Inferior parietal cortex (tissue), 1 donor: Measurements from ENCODE around the gene LGI4.

ENCODE experiments used
- DNase-seq: peaks from one replicate; pipeline ENCODE4 v3.0.0-alpha.2; 2016; ENCODE audit errors: extremely low spot score

The LGI4 gene

DNA sequence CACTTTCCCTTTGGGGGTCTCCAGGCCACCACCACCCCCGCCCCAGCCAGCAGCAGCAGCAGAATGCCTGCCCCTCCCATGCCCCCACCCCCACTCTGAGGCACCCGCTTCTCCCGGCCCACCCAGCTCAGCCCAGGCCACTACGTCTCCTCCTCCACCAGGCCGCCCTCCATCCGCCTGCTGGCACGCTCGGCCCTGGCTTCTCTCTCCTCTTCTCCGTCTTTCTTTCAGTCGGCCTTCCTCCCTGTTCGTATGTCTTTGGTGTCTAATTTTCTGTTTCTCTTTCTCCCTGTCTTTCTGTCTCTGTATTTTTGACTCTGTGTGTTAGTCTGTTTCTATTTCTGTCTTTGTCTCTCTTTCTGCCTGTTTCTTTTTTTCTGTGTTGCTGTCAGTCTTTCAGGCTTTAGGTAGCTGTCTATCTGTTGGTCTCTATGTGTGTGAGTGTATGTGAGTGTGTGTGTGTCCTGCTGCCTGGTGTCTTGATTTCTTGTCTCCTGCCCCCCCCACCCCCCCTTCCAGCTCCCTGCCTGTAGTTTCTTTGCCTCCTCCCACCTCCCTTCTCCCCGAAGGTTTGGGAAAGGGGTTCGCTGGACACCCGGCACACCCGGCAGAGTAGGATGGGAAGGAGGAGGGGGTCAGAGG lies at the start of gene LGI4:
TSS of gene LGI4 (minus strand) at position 459 of the 642 bp plus-strand sequence. CDS start at position 80, 379 bp downstream.
- no peak for DNase-seq

DNA sequence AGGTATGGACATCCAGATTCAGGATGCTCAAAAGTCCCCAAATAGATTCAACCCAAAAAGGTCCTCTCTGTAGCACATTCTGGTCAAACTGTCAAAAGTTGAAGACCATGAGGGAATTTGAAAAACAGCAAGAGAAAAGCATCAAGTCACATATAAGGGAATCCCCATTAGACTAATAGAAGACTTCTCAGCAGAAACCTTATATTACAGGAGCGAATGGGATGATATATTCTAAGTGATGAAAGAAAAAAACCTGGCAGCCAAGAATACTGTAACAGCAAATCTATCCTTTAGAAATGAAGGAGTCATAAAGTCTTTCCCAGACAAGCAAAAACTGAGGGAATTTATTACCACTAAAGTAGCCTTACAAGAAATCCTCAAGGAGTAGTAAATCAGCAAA lies 49.4 kb upstream of the LGI4 start:
- DNase-seq: no peak

DNA sequence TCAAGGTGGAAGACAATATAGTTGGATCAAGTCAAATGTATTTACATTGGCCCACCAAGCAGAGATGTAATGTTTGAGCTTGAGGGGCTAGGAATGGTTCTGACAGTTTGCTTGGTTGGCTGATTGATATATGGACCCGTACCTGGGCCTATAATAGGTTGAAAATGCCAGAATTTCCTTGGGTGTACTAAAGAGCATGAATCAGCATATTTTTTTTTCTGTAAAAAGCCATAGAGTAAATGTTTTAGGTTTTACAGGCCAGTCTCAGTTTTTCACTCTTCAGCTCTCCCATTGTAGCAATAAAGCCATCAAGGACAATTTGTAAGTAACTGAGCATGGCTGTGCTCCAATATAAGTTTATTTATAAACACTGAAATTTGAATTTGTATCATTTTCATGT lies 46.5 kb upstream of the LGI4 start:
- DNase-seq: no peak

DNA sequence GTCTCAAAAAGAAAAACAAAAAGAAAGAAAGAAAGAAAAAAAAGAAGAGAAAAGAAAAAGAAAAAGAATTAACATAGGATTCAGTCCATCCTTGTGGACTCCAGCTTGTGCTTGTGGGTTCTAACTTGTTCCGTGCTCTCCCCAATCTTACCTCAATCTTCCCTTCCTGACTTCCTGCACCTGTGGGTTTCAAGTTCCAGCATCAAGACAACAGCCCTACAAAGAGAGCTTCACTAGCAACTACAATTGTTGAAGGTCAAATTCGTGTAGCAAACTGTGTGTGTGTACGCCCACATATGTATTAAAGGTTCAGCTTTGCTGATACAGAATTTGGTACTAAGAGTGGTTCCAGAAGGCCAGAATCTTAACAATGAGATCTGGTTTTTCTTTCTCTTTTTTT lies 45.0 kb upstream of the LGI4 start:
- DNase-seq: no peak

DNA sequence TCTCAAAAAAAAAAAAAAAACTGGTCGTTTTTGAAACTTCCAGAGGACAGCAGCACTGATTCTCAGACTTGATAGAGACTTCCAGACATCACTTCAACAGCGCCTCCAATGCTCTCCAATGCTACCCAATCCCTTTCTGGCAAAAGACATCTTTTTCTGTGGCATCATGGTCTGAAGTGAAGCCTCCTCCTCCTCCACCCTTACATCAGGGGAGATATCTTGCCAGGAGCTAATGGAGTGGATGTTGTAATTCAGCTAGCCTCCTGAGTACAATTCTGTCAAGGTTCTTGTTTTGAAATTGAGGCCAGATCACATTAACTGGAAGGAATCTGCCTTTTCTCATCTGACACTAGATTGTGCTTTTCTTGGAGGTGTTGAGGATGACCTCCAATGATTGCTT lies 43.8 kb upstream of the LGI4 start:
- DNase-seq: no peak

DNA sequence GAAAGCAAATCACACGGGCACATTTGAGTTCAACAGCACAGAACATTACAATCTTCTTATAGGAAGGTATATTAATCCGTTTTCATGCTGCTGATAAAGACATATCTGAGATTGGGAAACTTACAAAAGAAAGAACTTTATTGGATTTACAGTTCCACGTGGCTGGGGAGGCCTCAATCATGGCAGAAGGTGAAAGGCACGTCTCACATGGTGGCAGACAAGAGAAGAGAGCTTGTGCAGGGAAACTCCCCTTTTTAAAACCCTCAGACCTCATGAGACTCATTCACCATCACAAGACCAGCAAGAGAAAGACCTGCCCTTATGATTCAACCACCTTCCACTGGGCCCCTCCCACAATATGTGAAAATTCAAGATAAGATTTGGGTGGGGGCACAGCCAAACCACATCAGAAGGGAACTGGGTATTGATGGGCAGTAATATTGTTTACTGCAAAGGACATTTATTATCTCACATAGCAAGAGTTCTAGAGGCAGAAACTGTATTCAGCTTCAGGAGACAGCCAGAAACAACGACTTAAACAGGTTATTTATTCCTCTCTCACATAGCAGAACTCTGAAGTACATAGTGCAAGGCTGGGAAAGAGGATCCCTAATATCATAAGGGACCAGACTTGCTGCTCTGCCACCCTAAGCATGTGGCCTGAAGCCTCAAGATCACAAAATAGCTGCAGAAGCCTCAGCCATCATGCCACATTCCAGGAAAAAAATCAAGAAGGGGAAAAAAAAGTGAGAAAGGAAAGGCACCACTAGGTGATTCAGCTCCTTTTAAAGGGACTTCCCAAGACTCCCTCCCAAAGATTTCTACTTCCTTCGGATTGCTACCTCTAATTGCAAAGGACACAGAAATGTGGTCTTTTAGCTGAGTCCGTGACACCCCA lies 42.8 kb upstream of the LGI4 start:
- no peak for DNase-seq

DNA sequence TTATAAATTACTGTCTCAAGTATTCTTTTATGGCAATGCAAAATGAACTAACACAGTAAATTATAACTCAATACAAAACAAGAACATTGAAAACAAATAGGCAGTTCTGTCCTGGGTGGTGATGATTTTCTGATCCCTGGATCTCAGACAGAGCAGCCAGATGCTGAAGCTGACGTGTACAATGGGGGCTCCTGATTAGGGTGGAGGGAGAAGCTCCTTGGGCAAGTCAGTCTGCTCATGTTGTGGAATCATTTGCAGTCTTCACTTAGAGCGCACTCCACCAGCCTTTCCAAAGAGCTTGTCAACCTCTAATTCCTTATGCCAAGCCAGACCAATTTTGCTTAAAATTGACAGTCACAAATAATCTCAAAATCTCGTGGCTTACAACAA lies 41.3 kb upstream of the LGI4 start:
- no peak for DNase-seq

DNA sequence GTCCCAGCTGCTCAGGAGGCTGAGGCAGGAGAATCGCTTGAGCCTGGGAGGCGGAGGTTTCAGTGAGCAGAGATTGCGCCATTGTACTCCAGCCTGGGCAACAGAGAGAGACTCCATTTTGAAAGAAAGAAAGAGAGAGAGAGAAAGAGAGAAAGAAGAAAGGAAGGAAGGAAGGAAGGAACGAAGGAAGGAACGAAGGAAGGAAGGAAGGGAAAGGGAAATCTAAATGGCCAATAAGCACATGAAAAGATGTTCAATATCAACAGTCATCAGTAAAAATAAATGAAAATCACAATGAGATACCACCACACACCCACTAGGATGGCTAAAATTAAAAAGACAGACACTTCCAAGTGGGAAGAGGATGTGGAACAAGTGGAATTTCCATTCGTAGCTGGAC lies 39.4 kb upstream of the LGI4 start:
- no peak for DNase-seq

DNA sequence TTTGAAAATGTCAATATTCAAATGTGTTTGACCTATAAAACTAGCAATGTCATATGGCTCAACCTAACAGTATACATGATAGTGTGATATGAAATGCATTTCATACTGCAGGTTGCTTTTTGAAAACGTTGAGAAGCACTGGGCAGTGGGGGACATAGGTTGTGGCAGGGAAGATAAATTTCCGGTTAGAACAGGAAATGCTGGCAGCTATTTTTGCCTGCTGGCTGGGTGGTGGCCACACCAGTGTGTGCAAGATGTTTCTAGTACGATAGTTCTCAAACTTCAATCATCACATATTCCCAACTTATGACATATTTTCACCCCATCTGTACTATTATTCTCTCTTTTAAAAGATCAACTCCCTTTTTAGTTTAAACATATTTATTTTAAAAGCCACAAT lies 36.9 kb upstream of the LGI4 start:
- no peak for DNase-seq

DNA sequence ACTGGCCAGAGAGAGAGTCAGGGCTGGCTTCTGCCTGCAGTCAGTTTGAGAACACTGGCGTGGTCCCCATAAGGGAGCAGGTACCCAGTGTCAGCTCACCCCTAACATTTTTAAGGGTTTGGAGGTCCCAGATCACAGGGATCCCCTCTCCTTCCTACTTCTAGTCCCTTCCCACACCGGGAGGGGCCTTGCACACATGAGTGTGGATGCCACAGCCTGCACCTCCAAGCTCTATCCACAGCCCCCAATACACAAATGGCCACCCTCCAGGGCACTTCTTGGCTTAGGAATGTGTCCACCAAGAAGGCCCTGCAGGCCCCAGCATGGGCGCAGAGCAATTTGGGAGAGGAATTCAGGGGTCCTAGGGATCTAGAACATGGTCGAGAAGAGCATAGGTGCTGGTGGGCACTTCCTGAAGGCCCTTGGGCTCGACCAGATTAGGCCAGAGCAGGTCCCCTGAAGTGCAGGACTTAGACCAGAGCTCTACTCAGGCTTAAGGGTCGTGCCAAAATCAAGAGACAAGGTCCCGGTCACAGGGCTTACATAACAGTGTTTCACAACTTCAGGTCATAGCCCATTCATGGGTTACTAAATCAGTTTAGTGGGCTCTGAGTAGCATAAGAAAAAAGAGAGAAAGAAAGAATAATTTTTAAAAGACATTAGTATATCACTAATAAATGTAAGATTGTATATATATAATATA lies 35.7 kb upstream of the LGI4 start:
- no peak for DNase-seq

DNA sequence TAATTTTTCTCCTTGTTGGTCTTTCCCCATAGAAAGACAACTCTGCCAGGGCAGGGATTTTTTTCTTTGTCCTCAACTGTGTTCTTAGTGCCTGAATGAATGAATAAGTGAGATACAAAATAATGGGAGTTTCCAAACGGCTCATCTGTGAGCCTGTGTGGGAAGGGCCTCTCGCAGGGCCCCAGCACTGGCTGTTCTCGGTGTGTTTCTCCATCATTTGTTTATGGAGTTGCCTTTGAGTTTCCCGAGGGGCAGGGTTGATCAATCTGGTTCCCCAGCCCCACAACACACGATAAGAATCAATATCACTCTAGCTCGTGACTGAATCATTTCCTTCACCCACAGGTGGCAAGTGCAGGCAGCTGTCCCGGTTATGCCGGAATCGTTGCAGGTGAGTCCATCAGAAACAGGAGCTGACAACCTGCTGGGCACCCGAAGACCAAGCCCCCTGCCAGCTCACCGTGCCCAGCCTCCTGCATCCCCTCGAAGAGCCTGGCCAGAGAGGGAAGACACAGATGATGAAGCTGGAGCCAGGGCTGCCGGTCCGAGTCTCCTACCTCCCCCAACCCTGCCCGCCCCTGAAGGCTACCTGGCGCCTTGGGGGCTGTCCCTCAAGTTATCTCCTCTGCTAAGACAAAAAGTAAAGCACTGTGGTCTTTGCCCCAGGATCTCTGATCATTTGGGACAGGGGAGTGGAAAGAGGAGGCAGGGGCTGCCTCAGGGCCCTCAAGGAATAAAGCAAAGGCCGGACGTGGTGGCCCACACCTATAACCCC lies 34.5 kb upstream of the LGI4 start:
- no peak for DNase-seq

DNA sequence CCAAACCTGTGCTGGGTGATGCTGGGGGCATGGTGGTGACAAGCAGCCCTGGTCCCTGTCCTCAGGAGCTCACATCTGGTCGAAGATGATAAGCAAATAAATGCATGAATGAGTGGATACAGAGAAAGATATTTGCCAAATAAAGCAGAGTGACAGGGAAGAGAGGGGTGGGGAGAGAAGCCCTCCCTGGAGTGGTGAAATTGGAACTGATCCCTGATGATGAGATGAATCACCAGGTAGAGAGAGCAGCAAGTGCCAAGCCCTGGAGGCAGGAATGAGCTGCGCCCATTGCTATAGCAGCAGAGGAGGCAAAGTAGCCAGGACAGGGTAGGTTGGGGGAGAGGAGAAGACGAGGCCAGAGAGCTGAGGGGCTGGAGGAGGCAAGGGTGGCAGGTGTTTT lies 33.3 kb upstream of the LGI4 start:
- DNase-seq: no peak

DNA sequence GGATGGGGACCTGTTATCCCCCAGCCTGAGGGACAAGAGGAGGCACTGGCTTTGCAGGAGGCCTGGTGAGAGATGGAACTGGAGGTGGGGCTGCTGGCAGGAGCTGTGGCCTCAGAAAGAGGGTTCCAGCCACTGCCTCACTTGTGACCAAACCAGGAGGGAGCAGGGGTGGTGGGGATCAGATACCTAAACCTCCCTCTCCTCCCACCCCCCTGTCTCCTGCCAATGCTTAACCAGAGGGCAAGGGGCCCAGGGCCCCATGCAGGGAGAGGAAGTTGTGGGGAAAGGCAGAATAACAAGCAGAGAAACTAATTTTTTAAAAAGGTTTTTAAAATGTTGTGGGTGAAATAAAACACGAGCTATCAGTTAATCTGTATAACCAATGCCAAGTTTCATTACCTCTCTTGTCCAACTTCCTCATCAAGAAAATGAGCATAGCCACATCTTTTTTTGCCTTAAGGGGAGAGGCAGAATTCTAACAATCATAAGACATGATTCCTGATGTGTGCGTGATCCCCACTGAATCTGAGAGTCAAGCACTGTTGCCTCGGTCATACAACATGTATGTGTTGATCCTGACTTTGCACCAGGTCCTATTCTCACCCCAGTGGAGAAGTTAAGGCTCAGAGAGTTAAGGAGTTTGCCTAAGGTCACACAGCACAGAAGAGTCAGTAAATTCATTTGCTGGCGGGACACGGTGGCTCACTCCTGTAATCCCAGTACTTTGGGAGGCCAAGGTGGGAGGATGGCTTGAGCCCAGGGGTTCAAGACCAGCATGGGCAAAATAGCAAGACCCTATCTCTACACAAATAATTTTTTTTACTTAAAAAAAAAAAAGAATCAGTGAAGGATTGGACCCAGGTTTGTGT lies 32.6 kb upstream of the LGI4 start:
- no peak for DNase-seq

DNA sequence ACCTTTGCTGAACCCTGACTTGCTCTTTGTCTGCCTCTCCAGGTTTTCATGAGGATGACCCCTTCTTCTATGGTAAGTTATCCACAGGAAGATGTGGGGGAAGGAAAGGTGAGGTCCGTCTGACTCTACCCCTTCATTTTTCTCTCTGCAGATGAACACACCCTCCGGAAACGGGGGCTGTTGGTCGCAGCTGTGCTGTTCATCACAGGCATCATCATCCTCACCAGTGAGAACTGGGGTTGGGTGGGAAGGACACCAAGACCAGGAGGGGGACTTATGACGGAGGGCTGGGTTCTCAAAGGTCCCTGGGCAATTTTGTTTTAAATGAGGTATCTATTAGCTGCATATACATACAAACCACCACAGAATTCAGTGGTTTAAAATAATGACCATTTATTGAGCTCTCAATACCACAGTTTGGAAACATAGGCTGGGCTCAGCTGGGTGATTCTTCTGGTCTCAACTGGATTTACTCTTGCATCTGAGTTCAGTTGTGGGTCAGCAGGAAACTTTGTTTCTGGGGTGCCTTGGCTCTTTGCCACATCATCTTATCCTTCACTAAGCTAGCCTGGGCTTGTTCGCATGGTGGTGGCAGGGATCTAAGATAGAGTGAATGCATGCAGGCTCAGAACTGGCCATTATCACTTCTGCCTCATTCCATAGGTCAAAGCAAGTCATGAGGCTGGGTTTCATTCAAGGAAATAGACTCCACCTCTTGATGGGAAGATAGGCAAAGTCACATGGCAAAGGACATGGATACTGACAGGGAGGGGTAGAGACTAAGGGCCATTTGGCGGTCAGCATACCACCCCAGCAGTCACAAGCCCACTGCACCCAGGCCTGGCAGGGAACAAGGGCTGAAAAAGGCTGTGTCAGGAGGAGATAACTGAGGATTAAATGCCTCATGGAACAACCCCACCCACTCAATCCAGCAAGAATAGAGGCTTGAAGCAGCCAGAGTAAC lies 31.5 kb upstream of the LGI4 start:
- DNase-seq: peak; percentile 35

DNA sequence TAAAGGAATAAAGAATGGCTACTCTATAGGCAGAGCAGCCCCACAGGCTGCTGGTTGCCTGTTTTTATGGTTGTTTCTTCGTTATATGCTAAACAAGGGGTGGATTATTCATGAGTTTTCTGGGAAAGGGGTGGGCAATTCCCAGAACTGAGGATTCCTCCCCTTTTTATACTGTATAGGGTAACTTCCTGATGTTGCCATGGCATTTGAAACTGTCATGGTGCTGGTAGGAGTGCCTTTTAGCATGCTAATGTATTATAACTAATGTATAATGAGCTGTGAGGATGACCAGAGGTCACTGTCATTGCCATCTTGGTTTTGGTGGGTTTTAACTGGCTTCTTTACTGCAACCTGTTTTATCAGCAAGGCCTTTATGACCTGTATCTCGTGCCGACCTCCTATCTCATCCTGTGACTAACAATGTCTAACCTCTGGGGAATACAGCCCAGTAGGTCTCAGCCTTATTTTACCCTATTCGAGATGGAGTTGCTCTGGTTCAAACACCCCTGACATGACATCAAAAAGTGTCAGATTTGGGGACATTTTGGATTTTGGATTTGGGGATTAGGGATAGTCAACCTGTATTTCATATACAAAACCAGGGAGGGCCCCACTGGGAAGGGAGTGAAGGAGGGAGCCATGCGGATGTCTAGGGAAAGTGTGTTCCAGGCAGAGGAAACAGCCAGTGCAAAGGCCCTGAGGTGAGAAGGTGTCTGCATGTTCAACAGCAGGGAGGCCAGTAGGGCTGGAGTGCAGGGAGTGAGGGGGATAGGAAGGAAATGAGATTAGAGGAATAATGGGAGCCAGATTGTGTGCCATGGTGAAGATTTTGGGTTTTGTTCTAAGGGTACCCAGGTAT lies 30.6 kb upstream of the LGI4 start:
- no peak for DNase-seq

DNA sequence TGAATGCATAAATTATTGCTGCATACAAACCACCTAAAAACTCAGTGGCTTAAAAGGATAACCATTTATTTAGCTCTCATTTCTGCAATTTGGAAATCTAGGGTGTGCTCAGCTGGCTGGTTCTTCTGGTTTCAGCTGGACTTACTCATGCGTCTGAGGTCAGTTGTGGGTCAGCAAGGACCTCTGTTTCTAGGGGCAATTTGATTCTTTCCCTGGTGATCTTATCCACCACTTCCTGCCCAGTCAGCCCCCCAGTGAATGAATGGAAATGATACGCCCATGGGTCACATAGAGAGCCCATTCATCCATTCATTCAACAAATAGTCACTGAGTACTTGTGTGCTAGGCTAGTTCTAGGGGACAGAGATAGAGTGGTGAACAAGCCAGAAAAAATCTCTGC lies 29.6 kb upstream of the LGI4 start:
- DNase-seq: no peak

DNA sequence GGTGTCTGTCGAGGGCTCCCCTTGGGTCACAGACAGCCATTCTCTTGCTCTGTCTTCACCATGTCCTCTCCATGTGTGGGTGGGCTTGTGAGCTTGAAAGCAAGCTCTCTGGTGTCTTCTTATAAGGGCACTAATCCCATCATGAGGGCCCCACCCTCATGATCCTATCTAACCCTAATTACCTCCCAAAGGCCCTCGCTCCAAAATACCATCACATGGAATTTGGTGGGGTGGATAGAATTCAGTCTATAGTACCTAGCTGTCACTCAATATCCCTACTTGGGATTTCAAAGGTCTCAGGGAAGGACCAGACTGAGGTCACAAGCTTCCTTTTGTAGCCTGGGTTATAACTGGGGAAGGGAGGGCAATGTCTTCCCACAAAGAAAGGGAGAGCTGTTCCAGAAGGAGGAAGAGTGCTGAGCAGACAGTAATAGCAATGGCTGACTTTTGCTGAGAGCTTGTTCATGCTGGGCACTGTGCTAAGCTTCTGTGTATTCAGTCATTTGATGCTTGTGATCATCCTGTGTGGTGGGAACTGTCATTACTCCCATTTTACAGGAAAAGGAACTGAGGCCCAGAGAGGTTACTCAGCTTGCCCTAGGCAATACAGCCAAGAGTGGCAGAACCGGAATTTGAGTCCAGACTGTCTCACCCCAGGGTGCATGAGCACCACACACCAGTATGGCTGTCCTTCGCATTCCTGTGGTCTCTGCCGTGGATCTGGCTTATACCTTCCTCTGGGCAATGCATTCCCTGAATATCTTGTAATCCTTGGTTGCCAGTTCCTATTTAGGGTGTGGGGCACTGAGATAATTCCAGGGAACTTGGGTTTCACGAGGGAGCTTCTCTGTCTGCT lies 27.8 kb upstream of the LGI4 start:
- no peak for DNase-seq

DNA sequence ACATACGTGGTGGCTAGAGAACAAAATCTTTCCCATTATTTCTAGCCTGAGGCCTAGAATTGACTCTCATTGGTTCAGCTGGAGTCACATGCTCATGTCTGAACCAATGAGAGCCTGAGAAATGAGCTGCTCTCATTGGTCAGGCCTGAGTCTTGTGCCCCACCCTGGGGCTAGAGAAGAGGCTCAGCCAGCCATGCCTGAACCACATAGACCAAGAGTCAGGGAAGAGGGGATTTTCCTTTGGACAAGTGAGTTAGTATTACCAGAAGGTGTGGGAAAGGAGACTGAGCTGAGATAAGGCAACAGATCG lies 26.5 kb upstream of the LGI4 start:
- no peak for DNase-seq
